DND-41 (cell line): ENCODE data around the gene GABRG3.

ENCODE experiments used
- ATAC-seq: fragments of 200-7000 bp; cut with Tn5 transposase; 3 replicates; pipeline ENCODE4 v1.9.1; 2021; ENCODE audit warnings: low read depth; ENCODE audit not compliant: insufficient read depth
- DNase-seq: peaks from one replicate; pipeline ENCODE4 v3.0.0-alpha.2; 2020
- H2AFZ ChIP-seq: 2 replicates; pipeline ENCODE4 v1.6.0; 2012; ENCODE audit warnings: low read depth, low read length
- H3K27ac ChIP-seq: 2 replicates; pipeline ENCODE4 v1.5.1; 2012; ENCODE audit warnings: low read length, inconsistent platforms
- H3K27me3 ChIP-seq: fragments of 200-600 bp; sonication (generic); 2 replicates; pipeline ENCODE4 v1.6.0; 2012; ENCODE audit warnings: low read length, mild to moderate bottlenecking, inconsistent platforms; ENCODE audit not compliant: insufficient read depth, poor library complexity
- H3K36me3 ChIP-seq: 2 replicates; pipeline ENCODE4 v1.5.1; 2012; ENCODE audit warnings: low read length, inconsistent platforms; ENCODE audit not compliant: insufficient read depth
- H3K4me1 ChIP-seq: 2 replicates; pipeline ENCODE4 v1.5.1; 2012; ENCODE audit warnings: mild to moderate bottlenecking, low read length; ENCODE audit not compliant: insufficient read depth
- H3K4me2 ChIP-seq: 2 replicates; pipeline ENCODE4 v1.6.0; 2012; ENCODE audit warnings: mild to moderate bottlenecking, moderate library complexity, low read length, inconsistent platforms; ENCODE audit not compliant: insufficient read depth
- H3K4me3 ChIP-seq, 2 experiments: fragments of 200-600 bp in 1 of 2; shearing (Covaris generic) in 1 of 2; 2 replicates each; pipeline ENCODE4 v1.5.1; 2012 to 2016; ENCODE audit warnings: inconsistent platforms in 2 of 2, low read length in 2 of 2, mild to moderate bottlenecking in 2 of 2, low read depth in 1 of 2, moderate library complexity in 1 of 2
- H3K79me2 ChIP-seq: 2 replicates; pipeline ENCODE4 v1.6.0; 2012; ENCODE audit warnings: low read length, inconsistent platforms; ENCODE audit not compliant: insufficient read depth
- H3K9ac ChIP-seq: 2 replicates; pipeline ENCODE4 v1.6.0; 2012; ENCODE audit warnings: low read depth, mild to moderate bottlenecking, inconsistent platforms, low read length, moderate library complexity
- H3K9me3 ChIP-seq: 2 replicates; pipeline ENCODE4 v1.5.1; 2012; ENCODE audit warnings: low read length, moderate library complexity, mild to moderate bottlenecking, inconsistent platforms; ENCODE audit not compliant: insufficient read depth, severe bottlenecking
- H4K20me1 ChIP-seq: 2 replicates; pipeline ENCODE4 v1.6.0; 2012; ENCODE audit warnings: low read length; ENCODE audit not compliant: insufficient read depth
- EZH2 ChIP-seq: IDR thresholded peaks from 3 replicates; pipeline ENCODE4 v1.6.1; 2012; ENCODE audit warnings: borderline replicate concordance, low read depth, mild to moderate bottlenecking, moderate library complexity, low read length, inconsistent platforms; ENCODE audit not compliant: severe bottlenecking
- TF ChIP-seq, protein P1 (sequence below): IDR thresholded peaks from 2 replicates; pipeline ENCODE4 v1.5.1; 2012; ENCODE audit warnings: borderline replicate concordance, low read length, moderate library complexity, mild to moderate bottlenecking; ENCODE audit not compliant: poor library complexity, severe bottlenecking; ENCODE audit errors: extremely low read depth

GABRG3 gene

DNA sequence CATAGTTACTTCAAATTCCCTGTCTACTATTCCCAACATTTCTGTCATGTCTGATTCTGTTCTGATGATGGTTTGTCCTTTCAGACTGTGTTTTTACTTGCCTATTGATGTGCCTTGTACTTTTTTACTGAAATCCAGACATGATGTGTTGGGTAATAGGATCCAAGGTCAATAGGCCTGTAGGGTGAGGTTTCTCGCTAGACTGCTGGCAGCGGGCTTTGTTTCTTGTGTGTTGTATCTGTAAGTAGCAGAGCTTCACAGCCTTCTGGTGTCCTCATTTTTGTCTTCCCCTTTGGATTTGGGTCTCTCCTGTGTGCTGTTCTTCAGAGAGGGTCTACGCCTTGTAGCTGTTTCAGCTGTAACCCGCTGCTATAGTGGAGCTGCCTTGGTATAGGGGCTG is 140.3 kb downstream of the GABRG3 start:
- Histone ChIP-seq H3K27ac (no peak overlapping the region), H3K4me3 (no peak overlapping the region), H2AFZ (no peak overlapping the region), H3K79me2 (no peaks in the 10 kb centered on the region), H3K4me1 (no peaks in the 10 kb centered on the region), H3K9me3 (no peaks in the 10 kb centered on the region), H3K27me3 (no peaks in the 10 kb centered on the region), H3K36me3 (no peaks in the 10 kb centered on the region), H4K20me1 (no peaks in the 10 kb centered on the region), H3K4me2 (no peak overlapping the region), H3K9ac (no peak overlapping the region)
- DNase-seq (no peak), ATAC-seq (no peak)
- TF ChIP-seq EZH2: no peak
- TF ChIP-seq, protein P1, sequence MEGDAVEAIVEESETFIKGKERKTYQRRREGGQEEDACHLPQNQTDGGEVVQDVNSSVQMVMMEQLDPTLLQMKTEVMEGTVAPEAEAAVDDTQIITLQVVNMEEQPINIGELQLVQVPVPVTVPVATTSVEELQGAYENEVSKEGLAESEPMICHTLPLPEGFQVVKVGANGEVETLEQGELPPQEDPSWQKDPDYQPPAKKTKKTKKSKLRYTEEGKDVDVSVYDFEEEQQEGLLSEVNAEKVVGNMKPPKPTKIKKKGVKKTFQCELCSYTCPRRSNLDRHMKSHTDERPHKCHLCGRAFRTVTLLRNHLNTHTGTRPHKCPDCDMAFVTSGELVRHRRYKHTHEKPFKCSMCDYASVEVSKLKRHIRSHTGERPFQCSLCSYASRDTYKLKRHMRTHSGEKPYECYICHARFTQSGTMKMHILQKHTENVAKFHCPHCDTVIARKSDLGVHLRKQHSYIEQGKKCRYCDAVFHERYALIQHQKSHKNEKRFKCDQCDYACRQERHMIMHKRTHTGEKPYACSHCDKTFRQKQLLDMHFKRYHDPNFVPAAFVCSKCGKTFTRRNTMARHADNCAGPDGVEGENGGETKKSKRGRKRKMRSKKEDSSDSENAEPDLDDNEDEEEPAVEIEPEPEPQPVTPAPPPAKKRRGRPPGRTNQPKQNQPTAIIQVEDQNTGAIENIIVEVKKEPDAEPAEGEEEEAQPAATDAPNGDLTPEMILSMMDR: no peak

DNA sequence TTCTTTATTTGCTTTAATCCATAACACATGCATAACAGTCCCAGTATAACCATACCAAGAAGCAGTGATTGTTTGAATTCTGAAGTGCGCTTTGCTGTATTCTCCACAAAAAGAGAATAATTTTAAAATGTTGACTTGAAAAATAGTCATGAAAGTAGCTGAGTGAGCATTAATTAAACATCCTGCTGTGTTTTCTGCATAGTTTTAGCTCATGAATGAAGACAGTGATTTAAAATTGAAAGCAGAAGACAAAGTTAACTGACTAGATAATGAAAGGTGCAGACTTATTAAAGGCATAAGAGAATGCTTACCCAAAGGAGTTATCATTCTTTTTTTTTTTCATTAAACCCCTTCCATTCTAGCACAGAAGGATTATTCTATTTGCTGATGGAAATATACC is 143.5 kb downstream of the GABRG3 start:
- no peak overlapping the region for H3K27ac ChIP-seq
- no peaks in the 10 kb centered on the region for H3K36me3 ChIP-seq
- no peak overlapping the region for H3K4me3 ChIP-seq
- no peaks in the 10 kb centered on the region for H3K4me1 ChIP-seq
- no peaks in the 10 kb centered on the region for H3K79me2 ChIP-seq
- no peak overlapping the region for H2AFZ ChIP-seq
- H4K20me1 ChIP-seq: no peaks in the 10 kb centered on the region
- no peaks in the 10 kb centered on the region for H3K9me3 ChIP-seq
- H3K27me3 ChIP-seq: no peaks in the 10 kb centered on the region
- no peak overlapping the region for H3K4me2 ChIP-seq
- ATAC-seq (no peak), DNase-seq (no peak)
- no peak overlapping the region for H3K9ac ChIP-seq
- TF ChIP-seq EZH2: no peak
- TF ChIP-seq, protein P1: no peak

DNA sequence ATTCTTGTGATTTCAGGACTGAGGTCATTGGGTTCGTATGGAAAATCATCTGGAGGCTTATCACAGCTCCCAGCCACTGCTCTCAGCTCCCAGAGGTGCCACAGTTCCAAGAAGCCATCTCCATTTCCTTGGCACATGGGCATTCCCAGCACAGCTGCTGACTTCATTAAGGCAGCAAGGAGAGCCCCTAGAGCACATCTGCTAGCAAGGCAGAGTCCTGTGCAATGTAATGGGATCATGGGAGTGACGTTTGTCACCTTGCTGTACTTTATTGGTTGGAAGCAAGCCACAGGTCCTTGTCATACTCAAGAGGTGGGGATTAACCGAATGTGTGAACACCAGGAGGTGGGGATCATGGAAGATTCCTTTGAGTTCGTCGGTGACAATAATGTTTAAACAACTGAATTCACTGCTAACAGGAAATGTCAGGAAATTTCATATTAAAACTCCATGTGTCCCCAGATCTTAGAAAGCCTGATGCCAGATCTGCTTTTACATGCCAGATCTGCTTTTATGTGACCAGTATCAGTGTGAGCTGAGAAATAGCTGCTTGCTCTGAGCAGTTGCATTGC is 148.8 kb downstream of the GABRG3 start:
- no peak overlapping the region for H2AFZ ChIP-seq
- no peak overlapping the region for H3K27ac ChIP-seq
- no peak for DNase-seq
- H3K9me3 ChIP-seq: no peaks in the 10 kb centered on the region
- TF ChIP-seq EZH2: no peak
- H3K9ac ChIP-seq: no peak overlapping the region
- no peaks in the 10 kb centered on the region for H3K36me3 ChIP-seq
- no peak for ATAC-seq
- H3K79me2 ChIP-seq: no peaks in the 10 kb centered on the region
- no peaks in the 10 kb centered on the region for H3K4me1 ChIP-seq
- no peak overlapping the region for H3K4me3 ChIP-seq
- H3K27me3 ChIP-seq: no peaks in the 10 kb centered on the region
- no peaks in the 10 kb centered on the region for H4K20me1 ChIP-seq
- no peak overlapping the region for H3K4me2 ChIP-seq

DNA sequence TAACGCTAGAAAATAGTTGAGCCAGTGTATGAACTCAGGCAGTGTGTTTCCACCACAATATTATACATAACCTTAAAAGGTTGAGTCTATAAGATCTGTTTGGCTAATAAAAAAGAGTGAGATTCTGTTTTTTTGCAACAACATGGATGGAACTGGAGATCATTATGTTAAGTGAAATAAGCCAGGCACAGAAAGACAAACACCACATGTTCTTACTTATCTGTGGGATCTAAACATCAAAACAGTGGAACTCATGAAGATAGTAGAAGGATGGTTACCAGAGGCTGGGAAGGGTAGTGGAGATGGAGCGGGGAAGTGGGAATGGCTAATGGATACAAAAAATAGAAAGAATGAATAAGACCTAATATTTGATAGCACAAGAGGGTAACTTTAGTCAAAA is 150.7 kb downstream of the GABRG3 start:
- H3K79me2 ChIP-seq: no peaks in the 10 kb centered on the region
- DNase-seq (no peak), ATAC-seq (no peak)
- H3K4me3 ChIP-seq: no peak overlapping the region
- no peak overlapping the region for H3K4me2 ChIP-seq
- no peaks in the 10 kb centered on the region for H3K27me3 ChIP-seq
- no peaks in the 10 kb centered on the region for H3K4me1 ChIP-seq
- no peak for TF ChIP-seq EZH2
- TF ChIP-seq, protein P1: no peak
- H3K9me3 ChIP-seq: no peaks in the 10 kb centered on the region
- H4K20me1 ChIP-seq: no peaks in the 10 kb centered on the region
- no peaks in the 10 kb centered on the region for H3K36me3 ChIP-seq
- no peak overlapping the region for H3K9ac ChIP-seq
- H3K27ac ChIP-seq: no peak overlapping the region
- H2AFZ ChIP-seq: no peak overlapping the region
